DMS79 treated with DMSO at 0.1 percent for 48 hours (cell line): Measurements from ENCODE around the gene MAN2B2.
A peak's percentile ranks its signal among the peaks of the same experiment; 100 is the strongest.

Source experiments
- DNase-seq: peaks from one replicate; lab custom pipeline; 2025; lab: John Stamatoyannopoulos, UW

Gene MAN2B2

DNA sequence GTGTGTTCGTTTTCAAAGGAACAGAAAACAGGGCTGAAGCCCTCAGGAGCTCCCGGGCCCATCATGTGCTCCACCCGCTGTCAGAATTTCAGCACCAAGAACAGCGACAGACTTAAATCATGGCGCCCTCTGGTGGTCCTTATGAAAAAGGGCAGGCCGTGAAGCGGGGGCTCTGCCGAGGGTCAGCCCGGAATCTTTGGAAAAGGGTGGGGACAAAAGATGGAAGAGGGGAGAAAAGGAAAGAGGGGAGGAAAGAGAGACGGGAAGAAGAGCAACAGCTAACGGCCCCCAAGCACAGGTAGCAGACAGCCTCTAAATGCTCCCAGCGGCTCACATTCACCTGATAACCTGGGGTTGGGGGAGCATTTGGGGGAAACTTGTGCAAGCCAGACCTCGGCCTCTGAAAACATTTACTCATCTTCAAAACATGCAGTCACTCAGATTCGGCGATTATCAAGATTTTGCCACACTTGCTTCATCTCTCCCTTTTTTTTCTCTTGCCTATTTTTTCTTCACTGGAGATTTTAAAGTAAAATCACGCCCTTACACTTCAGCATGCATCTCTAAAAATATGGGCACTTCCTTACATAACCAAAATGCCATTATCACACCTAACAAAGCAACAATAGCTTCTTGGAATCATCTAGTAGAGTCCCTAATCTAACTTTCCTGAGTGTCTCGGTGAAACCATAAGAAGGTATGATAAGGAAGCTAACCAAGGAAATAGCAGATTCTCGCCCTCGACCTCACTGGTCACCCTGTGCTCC is 28.1 kb upstream of the MAN2B2 start:
- peak; percentile 29 for DNase-seq

DNA sequence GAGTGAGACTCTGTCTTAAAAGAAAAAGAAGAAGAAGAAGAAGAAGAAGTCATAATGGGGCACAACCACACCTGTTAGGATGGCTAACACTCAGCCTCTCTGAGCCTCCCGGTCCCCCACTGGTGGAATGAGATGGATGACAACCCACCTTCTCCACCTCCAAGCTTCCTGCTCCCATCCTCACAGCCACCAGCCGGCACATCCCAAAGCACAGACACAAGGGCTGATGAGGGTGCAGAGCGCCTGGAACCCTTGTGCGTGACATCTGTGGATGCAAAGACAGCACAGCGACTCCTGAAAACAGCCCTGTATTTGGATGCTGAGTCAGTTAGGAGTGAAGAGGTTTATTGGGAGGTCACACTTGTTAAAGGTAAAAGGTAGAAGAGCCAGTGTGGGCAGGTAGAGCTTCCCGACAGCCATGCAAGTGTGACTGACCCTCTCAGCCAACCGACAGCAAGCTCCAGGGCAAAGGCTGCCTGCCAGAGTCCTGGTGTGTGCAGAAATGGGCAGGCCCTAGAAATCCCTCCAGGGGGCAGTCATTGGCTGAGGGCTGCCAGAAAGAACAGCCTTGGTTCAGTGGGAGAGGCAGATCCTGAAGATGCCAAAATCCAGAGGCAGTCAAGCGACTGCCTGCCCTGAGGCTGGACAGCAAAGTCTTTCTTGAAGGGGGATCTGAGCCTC is 26.6 kb upstream of the MAN2B2 start:
- peak; percentile 10 for DNase-seq

DNA sequence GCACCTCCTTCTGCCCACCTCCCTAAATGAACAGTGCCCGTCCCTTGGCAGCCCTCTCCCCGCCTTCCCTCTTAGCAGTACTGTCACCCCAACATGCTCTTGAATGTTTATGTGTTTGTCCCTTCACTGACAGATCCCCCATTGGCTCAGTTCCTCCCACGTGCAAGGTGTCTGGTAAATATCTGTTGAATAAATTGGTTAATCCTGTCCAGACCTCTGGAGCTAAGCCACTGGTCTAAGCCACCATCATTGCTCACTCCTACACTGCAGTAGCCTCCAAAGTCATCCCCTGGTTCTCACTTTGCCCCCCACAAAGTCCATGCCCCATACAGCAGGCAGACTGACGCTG is 26.1 kb upstream of the MAN2B2 start:
- no peak for DNase-seq

DNA sequence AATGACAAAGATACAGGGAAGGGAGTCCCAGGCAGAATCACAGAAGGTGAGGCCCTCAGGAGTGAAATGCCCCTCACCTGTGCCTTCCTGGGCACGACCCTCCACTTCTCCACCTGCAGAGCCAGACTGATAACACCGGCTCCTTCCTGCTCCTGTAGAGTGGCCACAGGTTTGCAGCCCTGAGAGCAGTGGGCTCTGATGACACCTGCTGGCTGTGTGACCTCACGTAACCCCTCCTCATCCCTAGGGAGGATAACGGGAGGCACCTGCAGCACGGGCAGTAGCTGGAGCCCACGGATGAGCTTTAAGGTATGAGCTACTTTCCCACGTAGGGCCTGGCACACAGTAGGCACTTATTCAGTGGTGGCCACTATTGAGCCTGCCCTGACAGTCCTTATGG is 25.5 kb upstream of the MAN2B2 start:
- DNase-seq = no peak

DNA sequence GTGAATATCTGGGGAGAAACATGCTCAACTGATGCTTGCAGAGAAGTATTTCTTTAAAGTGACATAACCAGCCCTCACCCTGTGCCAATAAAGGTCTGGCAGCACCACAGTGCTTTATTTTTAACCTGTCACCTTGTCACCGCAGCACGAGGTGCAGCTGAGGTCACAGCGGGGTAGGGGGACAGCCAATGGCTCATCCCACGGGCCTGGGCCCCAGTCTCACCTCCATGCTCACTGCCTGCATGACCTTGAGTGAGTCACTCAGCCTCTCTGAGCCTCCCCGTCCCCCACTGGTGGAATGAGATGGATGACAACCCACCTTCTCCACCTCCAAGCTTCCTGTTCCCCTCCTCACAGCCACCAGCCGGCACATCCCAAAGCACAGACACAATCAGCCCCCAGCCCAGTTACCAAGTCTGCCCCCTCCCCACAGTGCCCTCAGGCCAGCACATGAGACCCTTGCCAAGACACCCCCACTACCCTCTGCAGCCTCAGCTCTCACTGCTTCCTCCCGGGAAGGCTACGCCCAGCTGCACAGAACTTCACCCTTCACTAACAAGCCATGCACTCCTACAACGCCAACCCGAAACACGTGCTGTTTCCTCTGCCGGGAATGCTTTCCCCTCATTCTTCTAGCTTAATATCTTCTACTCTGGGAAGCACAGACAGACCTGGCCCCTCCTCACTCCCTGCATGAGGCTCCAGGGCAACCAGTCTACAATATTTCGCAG is 24.9 kb upstream of the MAN2B2 start:
- no peak for DNase-seq

DNA sequence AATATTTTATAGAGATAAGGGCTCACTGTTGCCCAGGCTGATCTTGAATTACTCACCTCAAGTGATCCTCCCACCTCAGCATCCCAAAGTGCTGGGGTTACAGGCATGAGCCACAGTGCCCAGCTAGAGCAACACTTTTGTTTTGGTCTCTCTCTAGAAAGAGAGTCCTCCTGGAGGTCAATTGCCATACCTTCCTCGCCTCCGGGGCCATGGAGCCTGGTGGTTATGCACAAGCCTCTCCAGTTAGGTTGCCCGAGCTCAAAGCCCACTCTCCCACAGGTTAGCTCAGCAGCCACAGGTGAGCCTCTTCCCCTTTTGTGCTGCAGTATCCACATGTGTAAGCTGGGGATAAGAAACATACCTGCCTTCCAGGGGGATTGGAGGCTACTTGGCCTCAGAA is 24.2 kb upstream of the MAN2B2 start:
- no peak for DNase-seq

DNA sequence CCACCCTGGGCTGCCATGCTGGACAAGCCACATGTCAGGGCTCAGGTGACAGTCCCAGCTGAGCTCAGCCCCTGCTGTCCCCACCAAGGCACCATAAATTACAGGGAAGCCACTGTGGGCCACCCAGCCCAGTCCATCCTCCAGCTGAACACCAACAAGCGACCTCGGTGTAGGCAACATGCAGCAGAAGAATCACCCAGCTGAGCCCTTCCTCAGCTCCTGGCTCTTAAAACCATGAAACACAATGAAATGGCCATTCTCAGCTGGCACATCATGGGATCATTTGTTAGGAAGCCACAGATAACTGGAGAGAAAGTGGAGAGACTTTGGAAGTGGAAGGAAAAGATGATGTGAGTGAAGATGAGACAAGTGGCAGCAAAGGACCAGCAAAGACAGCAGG is 23.3 kb upstream of the MAN2B2 start:
- no peak for DNase-seq

DNA sequence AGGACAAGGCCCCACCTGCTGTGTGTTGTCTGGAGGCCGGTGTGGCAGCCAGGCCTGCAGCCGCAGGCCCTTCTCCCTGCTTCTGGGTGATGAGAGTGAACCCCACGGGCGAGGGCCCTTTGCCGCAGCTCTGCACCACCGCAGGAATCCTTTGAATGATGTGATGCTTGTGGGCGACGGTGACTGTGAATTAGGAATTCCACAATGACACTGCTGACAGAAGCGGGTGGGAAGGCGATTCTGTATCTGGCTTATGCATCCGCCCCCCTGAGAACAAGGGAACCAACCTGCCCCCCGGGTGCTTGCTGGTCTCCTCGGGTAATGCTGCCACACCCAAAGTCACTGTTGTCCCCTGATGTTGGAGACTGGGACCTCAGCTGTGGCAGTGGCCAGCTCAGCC is 19.5 kb upstream of the MAN2B2 start:
- DNase-seq = no peak

DNA sequence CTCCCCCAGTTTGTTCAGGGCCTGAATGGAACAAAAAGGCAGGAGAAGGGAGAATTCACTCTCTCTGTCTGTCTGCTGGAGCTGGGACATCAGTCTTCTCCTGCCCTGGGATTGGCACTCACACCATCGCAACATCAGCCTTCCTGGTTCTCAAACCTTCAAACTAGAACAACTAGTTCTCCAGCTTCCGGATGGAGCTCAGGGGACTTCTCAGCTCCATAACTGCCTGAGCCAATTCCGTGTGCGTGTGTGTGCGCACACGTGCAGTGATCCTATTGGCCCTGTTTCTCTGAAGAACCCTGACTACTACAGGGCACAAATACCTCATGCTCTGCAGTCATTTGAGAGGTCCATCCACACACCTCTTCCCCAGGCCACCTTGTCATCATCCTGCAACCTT is 18.7 kb upstream of the MAN2B2 start:
- no peak for DNase-seq

DNA sequence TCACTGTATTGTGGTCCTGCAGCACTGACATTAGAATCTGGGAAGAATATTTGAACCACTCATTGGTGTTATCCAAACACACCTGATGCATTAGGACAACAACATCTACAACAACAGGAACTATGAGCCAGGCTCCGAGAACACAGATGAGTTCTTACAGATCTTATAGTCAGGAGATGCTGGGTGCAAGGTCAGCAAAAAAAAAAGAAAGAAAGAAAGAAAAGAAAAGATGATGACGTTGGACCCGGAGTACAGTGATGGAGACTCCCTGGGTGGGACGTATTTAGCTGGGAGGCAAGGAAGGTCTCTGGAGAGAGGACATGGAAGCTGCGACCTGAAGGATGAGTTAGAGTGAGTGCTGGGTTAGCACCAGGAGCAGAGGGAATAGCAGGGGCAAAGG is 17.8 kb upstream of the MAN2B2 start:
- no peak for DNase-seq

DNA sequence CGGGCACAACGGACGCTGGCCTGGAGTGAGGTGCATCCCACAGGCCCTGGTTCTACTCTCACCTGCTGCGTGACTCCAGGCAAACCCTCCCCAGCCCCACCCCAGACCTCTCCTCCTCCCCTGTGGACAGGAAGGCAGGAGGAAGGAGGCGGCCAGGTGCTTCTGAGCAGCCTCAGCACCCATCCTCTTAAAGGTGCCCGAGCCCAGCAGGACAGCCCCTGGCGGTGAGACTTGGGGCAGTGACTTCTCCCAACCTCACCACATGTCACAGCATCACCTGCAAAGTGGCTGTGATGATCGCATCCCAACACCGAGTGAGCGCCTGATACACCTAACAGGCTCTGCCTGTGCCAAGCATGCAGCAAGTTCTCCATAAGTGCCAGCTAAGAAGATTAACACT is 17.1 kb upstream of the MAN2B2 start:
- DNase-seq = no peak

DNA sequence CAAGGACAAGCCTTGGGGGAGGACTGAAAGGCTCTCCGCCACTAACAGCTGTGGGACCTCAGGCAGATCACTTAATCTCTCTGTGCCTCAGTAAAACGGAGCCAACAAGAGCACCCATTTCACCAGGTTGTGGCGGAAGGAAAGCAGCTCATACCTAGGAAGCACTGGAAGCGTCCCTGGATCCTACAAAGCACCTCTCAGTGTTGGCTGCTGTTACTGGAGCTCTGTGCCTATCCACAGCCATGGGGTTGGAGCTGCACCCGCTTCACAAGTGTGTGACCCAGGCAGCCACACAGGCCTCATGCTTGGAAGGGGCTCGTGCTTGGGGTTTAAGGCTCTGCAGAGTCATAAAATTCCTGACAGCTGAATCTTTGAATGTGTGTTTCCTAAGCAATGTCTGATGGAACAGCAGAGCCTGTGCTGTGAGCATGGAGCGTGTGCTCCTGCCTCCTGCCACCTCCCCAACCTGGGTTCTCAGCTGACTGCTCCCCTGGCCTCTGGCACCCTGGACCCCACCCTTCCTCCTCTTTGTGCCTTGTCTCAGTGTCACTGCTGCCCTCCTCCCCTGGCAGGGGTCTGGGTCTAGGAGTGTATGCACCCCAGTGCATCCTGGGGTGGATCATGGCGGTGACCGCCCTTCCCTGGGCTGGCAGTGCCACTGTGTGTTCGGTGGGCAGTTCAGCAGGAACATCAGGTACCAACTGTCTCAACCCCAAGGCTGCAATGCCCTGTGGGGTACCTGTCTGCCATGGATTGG is 14.4 kb upstream of the MAN2B2 start:
- no peak for DNase-seq

DNA sequence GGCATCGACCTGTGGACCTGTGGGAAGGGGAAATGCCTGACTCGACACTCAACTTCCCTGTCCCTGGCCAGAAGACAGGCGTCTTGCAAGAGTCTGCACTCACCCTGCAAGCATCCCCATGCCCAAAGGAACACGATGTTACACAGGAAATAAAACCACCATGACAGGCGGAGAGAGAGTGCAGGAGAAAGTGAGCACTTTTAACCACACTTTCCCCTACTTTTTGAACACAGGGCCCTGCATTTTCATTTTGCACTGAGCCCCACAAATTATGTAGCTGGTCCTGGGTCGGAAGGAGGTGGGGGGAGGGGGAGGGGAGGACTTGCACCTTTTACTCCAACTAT is 13.8 kb upstream of the MAN2B2 start:
- DNase-seq = no peak

DNA sequence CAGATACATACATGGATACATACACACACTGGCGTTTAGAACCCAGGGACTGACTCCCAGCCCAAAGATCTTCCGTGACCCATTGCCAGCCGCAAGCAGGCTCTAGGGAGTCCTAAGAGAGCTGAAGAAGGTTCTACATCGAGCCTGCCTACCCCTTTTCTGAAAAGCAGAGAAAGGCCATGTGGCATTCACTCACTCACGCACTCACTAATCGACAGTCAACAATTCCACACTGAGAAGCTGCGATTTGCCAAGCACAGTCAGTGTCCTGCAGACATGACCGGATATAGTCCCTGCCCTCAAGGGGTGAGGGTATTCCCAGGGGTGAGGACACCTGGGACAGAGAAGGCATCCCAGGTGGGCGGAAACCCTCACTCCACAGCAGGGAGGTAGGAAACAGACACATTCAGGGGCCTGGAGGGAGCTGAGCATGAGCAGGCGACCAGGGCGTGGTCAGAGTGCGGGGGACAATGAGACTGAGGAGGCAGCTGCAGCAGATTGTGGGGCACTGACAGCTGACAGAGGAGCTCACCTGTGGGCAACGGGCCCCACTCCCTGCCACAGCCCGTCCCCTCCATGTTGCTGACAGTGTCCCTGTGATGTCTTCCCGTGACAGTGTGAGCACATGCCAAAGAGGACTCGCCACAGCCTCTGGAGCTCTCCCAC is 13.2 kb upstream of the MAN2B2 start:
- DNase-seq = no peak

DNA sequence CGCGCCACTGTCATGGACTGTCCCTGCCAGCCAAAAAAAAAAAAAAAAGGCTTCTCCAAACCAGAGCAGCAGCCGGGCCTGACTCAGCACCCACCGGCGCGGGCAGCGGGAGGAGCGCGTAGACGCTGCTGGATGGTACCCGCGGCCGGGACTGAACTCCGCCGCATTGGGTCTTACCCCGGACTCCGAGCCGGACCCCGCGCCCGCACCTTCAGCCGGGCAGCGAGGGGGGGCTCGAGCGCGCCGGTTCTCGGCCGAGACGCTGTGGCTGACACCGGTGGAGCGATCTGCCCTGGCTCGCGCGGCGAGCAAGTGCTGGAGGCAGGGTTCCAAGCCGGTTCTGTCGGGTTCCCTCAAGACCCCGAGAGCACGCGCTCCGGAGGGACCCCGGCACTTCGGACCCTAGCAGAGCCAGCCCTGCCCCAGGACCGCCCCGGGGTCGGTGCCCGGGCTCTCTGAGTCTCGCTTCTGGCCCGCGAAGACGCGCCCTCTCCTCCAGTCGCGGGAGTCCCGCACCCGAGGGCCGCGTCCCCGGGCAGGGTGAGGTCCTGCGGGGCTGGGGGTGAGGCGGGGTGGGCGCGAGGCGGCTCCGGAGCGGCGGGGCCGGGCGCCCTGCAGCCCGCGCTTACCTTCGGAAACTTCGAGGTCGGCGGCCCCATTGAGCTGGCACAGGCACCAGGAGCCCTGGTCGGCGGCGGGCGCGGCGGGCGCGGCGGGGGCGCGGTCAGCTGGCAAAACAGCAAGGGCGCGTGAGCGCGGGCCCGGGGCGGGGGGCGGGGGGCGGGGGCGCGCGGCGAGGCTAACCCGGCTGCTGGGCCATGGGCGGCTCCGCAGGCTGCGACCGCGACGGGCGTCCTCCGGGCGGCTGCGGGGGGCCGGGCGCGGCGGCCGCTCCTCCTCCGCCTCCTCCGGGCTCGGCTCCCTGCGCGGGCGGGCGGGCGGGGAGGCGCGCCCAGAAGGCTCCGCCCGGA is 11.8 kb upstream of the MAN2B2 start:
- DNase-seq = no peak

DNA sequence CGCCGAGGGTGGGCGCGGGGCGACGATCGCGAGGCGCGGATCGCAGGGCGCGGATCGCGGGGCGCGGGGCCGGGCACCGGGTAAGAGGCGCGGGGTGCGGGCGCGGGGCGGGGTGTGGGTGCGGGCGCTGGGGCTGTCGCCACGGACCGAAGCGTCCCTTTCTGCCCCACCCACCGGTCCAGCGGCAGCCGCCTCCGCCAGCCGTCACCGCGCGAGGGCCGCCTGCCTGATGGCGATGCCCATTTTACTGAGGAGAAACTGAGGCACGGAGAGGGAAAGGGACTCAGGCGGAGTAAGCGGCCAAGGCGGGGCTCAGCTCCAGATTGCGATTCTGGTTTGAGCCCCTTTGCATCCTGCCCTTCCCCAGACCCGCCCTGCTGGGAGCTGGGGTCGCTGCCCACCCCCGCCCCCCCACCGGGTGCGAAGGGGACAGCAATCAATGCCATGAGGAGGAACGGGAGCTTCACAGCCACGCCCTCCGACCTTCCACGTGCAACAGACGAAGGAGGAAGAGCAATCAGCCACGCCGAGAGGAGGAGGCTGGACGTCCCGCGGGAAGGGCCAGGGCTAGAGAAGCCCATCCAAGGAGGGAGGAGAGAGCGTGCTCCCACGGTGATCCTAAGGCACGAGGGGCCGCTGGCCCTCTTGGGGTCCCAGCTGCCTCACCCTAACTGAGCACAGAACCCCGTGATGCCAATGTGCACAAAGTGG is 10.9 kb upstream of the MAN2B2 start:
- no peak for DNase-seq

DNA sequence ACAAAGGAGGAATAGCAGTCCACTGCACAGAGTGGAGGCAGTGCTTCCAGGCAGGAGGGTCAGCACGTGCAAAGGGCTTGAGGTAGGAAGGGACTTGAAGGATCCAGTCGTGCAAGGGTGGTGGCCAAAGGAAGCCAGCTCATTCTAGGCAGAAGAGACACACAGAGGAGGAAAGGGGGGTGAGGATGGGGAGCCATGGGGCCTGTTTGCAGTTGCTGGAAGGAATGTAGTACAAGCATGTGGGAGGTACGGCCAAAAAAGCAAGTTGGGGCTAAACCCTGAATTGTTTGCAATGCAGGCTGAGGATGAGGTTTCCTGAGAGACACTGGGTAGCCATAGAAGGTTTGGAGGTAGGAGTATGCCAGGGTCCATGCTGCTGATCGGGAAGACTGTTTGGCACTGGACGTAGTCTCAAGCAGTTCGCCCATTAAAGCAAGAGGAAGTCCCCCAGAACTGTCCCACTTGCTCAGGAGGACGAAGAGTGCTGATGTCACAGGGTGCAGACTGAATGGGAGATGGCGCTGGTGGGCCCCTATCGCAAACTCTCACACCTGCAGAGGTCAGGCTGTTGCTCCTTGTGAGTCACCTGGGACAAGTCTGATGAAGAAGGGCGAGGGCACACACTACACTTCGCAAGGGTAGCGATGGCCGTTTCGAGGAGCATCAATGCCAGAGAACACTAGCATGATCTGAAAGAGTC is 9.1 kb upstream of the MAN2B2 start:
- no peak for DNase-seq

DNA sequence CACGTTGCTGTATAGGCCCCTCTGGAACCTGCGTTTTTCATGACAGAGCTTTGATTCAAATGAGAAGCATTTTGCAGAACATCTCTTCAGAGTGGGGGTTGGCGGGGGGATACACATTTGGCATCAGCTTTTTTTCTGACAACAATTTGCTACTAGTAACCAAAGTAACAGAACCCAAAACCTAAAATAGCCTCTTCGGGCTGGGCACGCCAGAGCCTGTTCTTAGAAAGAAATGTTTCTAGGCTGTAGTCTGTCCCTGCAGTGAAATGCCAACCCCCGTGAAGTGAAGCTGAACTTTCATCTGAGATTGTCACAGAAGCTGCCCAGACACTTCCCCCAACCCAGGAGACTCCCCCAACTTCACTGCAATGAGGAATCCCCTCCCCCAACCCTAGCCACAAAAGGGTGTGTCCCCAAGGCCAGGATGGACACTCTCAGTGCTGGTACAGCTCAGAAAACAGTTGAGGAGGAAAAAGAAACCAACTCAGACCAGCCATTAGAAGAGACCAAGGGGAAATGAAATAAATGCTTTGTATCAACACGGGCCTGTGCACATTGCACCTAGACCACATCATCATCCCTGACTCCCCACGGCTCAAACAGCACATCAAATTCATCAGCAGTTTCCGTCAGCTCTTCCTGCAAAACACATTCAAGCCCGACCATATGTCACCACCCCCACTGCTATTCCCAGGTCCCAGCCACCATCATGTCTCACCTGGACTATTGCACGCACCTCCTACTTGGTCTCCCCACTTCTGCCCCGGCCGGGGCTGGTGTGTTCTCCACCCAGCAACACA is 8.4 kb upstream of the MAN2B2 start:
- DNase-seq = no peak

DNA sequence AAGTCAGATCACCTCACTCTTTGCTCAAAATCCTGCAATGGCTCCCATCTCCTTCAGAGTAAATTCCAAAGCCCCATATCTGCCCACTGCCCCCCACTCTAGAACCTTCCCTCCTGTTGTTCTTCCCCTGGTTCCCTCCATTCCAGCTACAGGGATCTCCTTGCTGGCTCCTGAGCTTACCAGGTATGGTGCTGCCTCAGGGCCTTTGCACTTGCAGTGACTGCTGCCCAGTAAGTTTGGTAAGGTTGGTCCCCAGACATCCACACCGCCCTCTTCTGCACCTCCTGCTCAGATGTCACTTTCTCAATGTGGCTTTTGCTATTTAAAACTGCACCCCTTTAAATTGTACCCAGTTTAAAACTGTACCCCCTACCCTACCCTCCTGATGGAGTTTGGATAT is 7.8 kb upstream of the MAN2B2 start:
- DNase-seq = no peak
